Rectal smooth muscle tissue (tissue), 1 donor: Measurements from ENCODE around the gene SMURF2.
"Not testable (repeated sequence)": the region's sequence is repeated elsewhere in the genome, so short reads cannot be mapped to it uniquely, and the experiment has no call there.

Experiments used
- H3K27ac ChIP-seq: one replicate; pipeline ENCODE4 v1.7.0; 2013; ENCODE audit warnings: low read depth, low read length, inconsistent platforms
- H3K27me3 ChIP-seq: one replicate; pipeline ENCODE4 v1.7.0; 2013; ENCODE audit warnings: low read length; ENCODE audit not compliant: control insufficient read depth, insufficient read depth
- H3K36me3 ChIP-seq: one replicate; pipeline ENCODE4 v1.7.0; 2013; ENCODE audit warnings: low read length; ENCODE audit not compliant: control insufficient read depth, insufficient read depth
- H3K4me1 ChIP-seq: one replicate; pipeline ENCODE4 v1.7.0; 2013; ENCODE audit warnings: low read length; ENCODE audit not compliant: control insufficient read depth, insufficient read depth
- H3K4me3 ChIP-seq: one replicate; pipeline ENCODE4 v1.7.0; 2013; ENCODE audit warnings: low read length
- H3K9ac ChIP-seq: one replicate; pipeline ENCODE4 v1.7.0; 2013; ENCODE audit warnings: low read length

Gene SMURF2

GRCh38 chr17:64618848-64619247 lies 43.3 kb downstream of the SMURF2 start:
- Histone ChIP-seq H3K9ac (no peak overlapping the region), H3K36me3 (no peaks in the 10 kb centered on the region), H3K27me3 (no peaks in the 10 kb centered on the region), H3K27ac (no peak overlapping the region), H3K4me1 (peaks cover 9% of the 10 kb centered on the region), H3K4me3 (no peak overlapping the region)

- Histone ChIP-seq H3K9ac (no peak overlapping the region), H3K4me3 (no peak overlapping the region), H3K27ac (no peak overlapping the region), H3K36me3 (no peaks in the 10 kb centered on the region), H3K4me1 (peaks cover 5% of the 10 kb centered on the region), H3K27me3 (no peaks in the 10 kb centered on the region)
Measured at GRCh38 chr17:64617125-64617780, 44.9 kb downstream of the SMURF2 start.

GRCh38 chr17:64615028-64615677 lies 47.0 kb downstream of the SMURF2 start:
- H3K4me1 ChIP-seq: peaks cover 5% of the 10 kb centered on the region
- H3K9ac ChIP-seq: no peak overlapping the region
- no peaks in the 10 kb centered on the region for H3K36me3 ChIP-seq

GRCh38 chr17:64614266-64615027 lies 47.7 kb downstream of the SMURF2 start:
- no peak overlapping the region for H3K9ac ChIP-seq
- H3K36me3 ChIP-seq: no peaks in the 10 kb centered on the region
- no peaks in the 10 kb centered on the region for H3K27me3 ChIP-seq
- no peak overlapping the region for H3K4me3 ChIP-seq
- H3K27ac ChIP-seq: no peak overlapping the region
- H3K4me1 ChIP-seq: peaks cover 5% of the 10 kb centered on the region

More at GRCh38 chr17:64615028-64615677, 47.0 kb downstream of the SMURF2 start:
- peak overlapping the region; percentile 12 for H3K4me3 ChIP-seq
- H3K27ac ChIP-seq: no peak overlapping the region
- no peaks in the 10 kb centered on the region for H3K27me3 ChIP-seq

- H3K27me3 ChIP-seq: no peaks in the 10 kb centered on the region
- H3K4me3 ChIP-seq: no peak overlapping the region
- H3K27ac ChIP-seq: no peak overlapping the region
- no peaks in the 10 kb centered on the region for H3K36me3 ChIP-seq
- H3K9ac ChIP-seq: no peak overlapping the region
- peaks cover 5% of the 10 kb centered on the region for H3K4me1 ChIP-seq
Measured at GRCh38 chr17:64611369-64611768, 50.7 kb downstream of the SMURF2 start.

GRCh38 chr17:64610244-64610643 lies 51.9 kb downstream of the SMURF2 start:
- H3K4me1 ChIP-seq, H3K27me3 ChIP-seq, H3K36me3 ChIP-seq, H3K27ac ChIP-seq, H3K9ac ChIP-seq, H3K4me3 ChIP-seq: not testable (repeated sequence)

GRCh38 chr17:64608571-64608981 lies 53.5 kb downstream of the SMURF2 start:
- Histone ChIP-seq H3K36me3 (no peaks in the 10 kb centered on the region), H3K27ac (no peak overlapping the region), H3K27me3 (no peaks in the 10 kb centered on the region), H3K4me1 (no peaks in the 10 kb centered on the region), H3K4me3 (no peak overlapping the region), H3K9ac (no peak overlapping the region)

GRCh38 chr17:64607862-64608565 lies 54.1 kb downstream of the SMURF2 start:
- no peak overlapping the region for H3K27ac ChIP-seq
- H3K36me3 ChIP-seq: no peaks in the 10 kb centered on the region
- no peaks in the 10 kb centered on the region for H3K4me1 ChIP-seq
- no peaks in the 10 kb centered on the region for H3K27me3 ChIP-seq
- no peak overlapping the region for H3K9ac ChIP-seq
- no peak overlapping the region for H3K4me3 ChIP-seq

GRCh38 chr17:64604532-64604931 lies 57.6 kb downstream of the SMURF2 start:
- H3K36me3 ChIP-seq, H3K27ac ChIP-seq, H3K27me3 ChIP-seq, H3K4me3 ChIP-seq, H3K9ac ChIP-seq, H3K4me1 ChIP-seq: not testable (repeated sequence)

- H3K4me1 ChIP-seq: no peaks in the 10 kb centered on the region
- no peaks in the 10 kb centered on the region for H3K36me3 ChIP-seq
- no peak overlapping the region for H3K27ac ChIP-seq
Measured at GRCh38 chr17:64603987-64604386, 58.1 kb downstream of the SMURF2 start.

GRCh38 chr17:64599827-64600226 lies 62.3 kb downstream of the SMURF2 start:
- no peak overlapping the region for H3K4me3 ChIP-seq
- no peak overlapping the region for H3K9ac ChIP-seq
- no peaks in the 10 kb centered on the region for H3K27me3 ChIP-seq
- H3K4me1 ChIP-seq: no peaks in the 10 kb centered on the region
- no peak overlapping the region for H3K27ac ChIP-seq
- no peaks in the 10 kb centered on the region for H3K36me3 ChIP-seq

More at GRCh38 chr17:64603987-64604386, 58.1 kb downstream of the SMURF2 start:
- no peak overlapping the region for H3K9ac ChIP-seq
- H3K4me3 ChIP-seq: no peak overlapping the region
- H3K27me3 ChIP-seq: no peaks in the 10 kb centered on the region

GRCh38 chr17:64599187-64599676 lies 62.9 kb downstream of the SMURF2 start:
- no peaks in the 10 kb centered on the region for H3K36me3 ChIP-seq
- H3K4me1 ChIP-seq: no peaks in the 10 kb centered on the region
- no peak overlapping the region for H3K9ac ChIP-seq
- H3K27ac ChIP-seq: no peak overlapping the region
- H3K27me3 ChIP-seq: no peaks in the 10 kb centered on the region
- H3K4me3 ChIP-seq: no peak overlapping the region
